Measurements from ENCODE around the gene TEDC2. TPM values are rescaled to one million over a fixed set of nuclear protein-coding genes. Genes with fewer than 3 reads are reported as not detected.

TEDC2 gene
- total and polyA plus RNA-seq, 5 experiments from 2014 or later, result 0.52 to 0.96 (median 0.76) TPM; not detected in 2

GRCh38 chr16:2507052-2507659, 47.2 kb downstream of the TEDC2 start:
- DNase-seq (no peak), ATAC-seq (peak; percentile 14 to 72)
- Mint-ChIP-seq H3K4me3 (peak overlapping the region in 1 of 10 donors; percentile 32), H3K27ac (peak overlapping the region in 2 of 10 donors; percentile 52 to 75), H3K36me3 (no peaks in the 10 kb centered on the region), H3K4me1 (peaks cover 0 to 38% (median 4%) of the 10 kb centered on the region in 4 donors), H3K9me3 (no peaks in the 10 kb centered on the region), H3K27me3 (no peaks in the 10 kb centered on the region)
- POLR2A ChIA-PET, result no interaction called here

GRCh38 chr16:2507665-2508064, 47.8 kb downstream of the TEDC2 start:
- Mint-ChIP-seq H3K27ac (peak overlapping the region in 1 of 10 donors; percentile 75), H3K4me3 (peak overlapping the region in 1 of 10 donors; percentile 32), H3K9me3 (no peaks in the 10 kb centered on the region), H3K27me3 (no peaks in the 10 kb centered on the region), H3K4me1 (peaks cover 4 to 43% (median 8%) of the 10 kb centered on the region in 4 donors), H3K36me3 (no peaks in the 10 kb centered on the region)
- POLR2A ChIA-PET, result no interaction called here
- ATAC-seq, result no peak
- DNase-seq, result no peak

- ATAC-seq (no peak), DNase-seq (no peak)
- H3K27ac Mint-ChIP-seq, result peak overlapping the region in 3 of 10 donors; percentile 39 to 75 (median 63)
- no peaks in the 10 kb centered on the region for H3K36me3 Mint-ChIP-seq
- H3K27me3 Mint-ChIP-seq, result no peaks in the 10 kb centered on the region
- POLR2A ChIA-PET, result no interaction called here
- peaks cover 11 to 50% (median 15%) of the 10 kb centered on the region in 4 donors for H3K4me1 Mint-ChIP-seq
- H3K4me3 Mint-ChIP-seq, result no peak overlapping the region
- H3K9me3 Mint-ChIP-seq, result peaks cover 0 to under 1% (median 0%) of the 10 kb centered on the region in 9 donors
These were observed 49.0 kb downstream of the TEDC2 start for GRCh38 chr16:2508722-2509400.

- no peak for DNase-seq
- peak overlapping the region in 2 of 10 donors; percentile 3 to 50 for H3K27ac Mint-ChIP-seq
- no peak for ATAC-seq
- H3K9me3 Mint-ChIP-seq, result peaks cover 0 to 3% (median 0%) of the 10 kb centered on the region in 9 donors
- H3K4me3 Mint-ChIP-seq, result peak overlapping the region in 2 of 10 donors; percentile 21 to 44
- peaks cover 20 to 66% (median 31%) of the 10 kb centered on the region in 4 donors for H3K4me1 Mint-ChIP-seq
- no peaks in the 10 kb centered on the region for H3K27me3 Mint-ChIP-seq
- peaks cover 0 to 4% (median 0%) of the 10 kb centered on the region in 3 donors for H3K36me3 Mint-ChIP-seq
- POLR2A ChIA-PET, result interaction anchor here (1.5 to 6.8 kb wide), 2 partner anchors 10 to 23 kb away, joined by 5 to 146 read pairs; partner anchors contain the start of genes CEMP1 and PDPK1
These were observed 51.4 kb downstream of the TEDC2 start for GRCh38 chr16:2511128-2511800.

GRCh38 chr16:2511996-2512734, 52.3 kb downstream of the TEDC2 start:
- POLR2A ChIA-PET, result interaction anchor here (1.1 to 6.8 kb wide), 5 partner anchors 9 to 82 kb away, joined by 4 to 146 read pairs (median 6); partner anchors contain the start of genes CCNF, CEMP1 and PDPK1
- no peaks in the 10 kb centered on the region for H3K27me3 Mint-ChIP-seq
- H3K4me3 Mint-ChIP-seq, result peak overlapping the region in 9 of 10 donors; percentile 44 to 88 (median 84)
- H3K4me1 Mint-ChIP-seq, result peaks cover 29 to 70% (median 40%) of the 10 kb centered on the region in 4 donors
- no peak for DNase-seq
- ATAC-seq, result no peak
- H3K27ac Mint-ChIP-seq, result peak overlapping the region; percentile 40 to 99 (median 96)
- H3K9me3 Mint-ChIP-seq, result peaks cover 0 to 3% (median 0%) of the 10 kb centered on the region in 9 donors
- peaks cover 0 to 13% (median 0%) of the 10 kb centered on the region in 3 donors for H3K36me3 Mint-ChIP-seq

- peaks cover 33 to 72% (median 47%) of the 10 kb centered on the region in 4 donors for H3K4me1 Mint-ChIP-seq
- peak; percentile 33 to 38 for ATAC-seq
These were observed 53.0 kb downstream of the TEDC2 start for GRCh38 chr16:2512735-2513404.

GRCh38 chr16:2513405-2514332, 53.8 kb downstream of the TEDC2 start, which contains the start of gene ATP6V0C:
ATP6V0C (plus strand) TSS chr16:2513952; CDS start chr16:2514104, 152 bp downstream.
- Mint-ChIP-seq H3K27ac (peak within 1 kb of the TSS; percentile 91 to 99 (median 97)), H3K27me3 (no peaks in the 10 kb centered on the region), H3K4me1 (peaks cover 35 to 71% (median 54%) of the 10 kb centered on the region in 4 donors), H3K9me3 (peaks cover 0 to 3% (median 0%) of the 10 kb centered on the region in 9 donors), H3K4me3 (peak within 1 kb of the TSS; percentile 87 to 96 (median 91)), H3K36me3 (peaks cover 0 to 13% (median 0%) of the 10 kb centered on the region in 3 donors)
- ATAC-seq (peak; percentile 86), DNase-seq (peak; percentile 86 to 99 (median 92))
- POLR2A ChIA-PET, result interaction anchor here (0.6 to 6.8 kb wide), 15 partner anchors 11 to 725 kb away, joined by 3 to 146 read pairs (median 5); partner anchors contain the start of genes CCNF, CEMP1, E4F1 and PDPK1

More at GRCh38 chr16:2512735-2513404, 53.0 kb downstream of the TEDC2 start:
- Mint-ChIP-seq H3K27ac (peak overlapping the region; percentile 91 to 99 (median 96)), H3K36me3 (peaks cover 0 to 13% (median 0%) of the 10 kb centered on the region in 3 donors), H3K4me3 (peak overlapping the region; percentile 79 to 91 (median 87)), H3K9me3 (peaks cover 0 to 3% (median 0%) of the 10 kb centered on the region in 9 donors), H3K27me3 (no peaks in the 10 kb centered on the region)
- DNase-seq, result peak in 8 of 10 donors; percentile 37 to 81 (median 58)
- POLR2A ChIA-PET, result interaction anchor here (0.6 to 6.8 kb wide), 13 partner anchors 8 to 542 kb away, joined by 3 to 146 read pairs (median 5); partner anchors contain the start of genes CCNF, CEMP1, E4F1 and PDPK1

Small RNA genes within 50 kb of the gene (microRNA-seq; reads per million reads assigned to microRNA genes)
- gene MIR6767 (ENCODE audit: borderline microRNAs expressed) (not detected), gene MIR6768 (ENCODE audit: borderline microRNAs expressed) (not detected)

Other genes with a start within 250 kb of the TEDC2 start
- 10 to 100 TPM; 26.7 to 27.0 TPM for gene BRICD5, start 249.2 kb upstream of the TEDC2 start, total RNA-seq
- under 1 TPM in 2 of 3 donors, not detected in 1; 0.11 to 0.23 TPM for gene BRICD5, start 249.2 kb upstream of the TEDC2 start, polyA plus RNA-seq
- 10 to 100 TPM; 22.8 to 28.1 TPM for gene PGP, start 245.3 kb upstream of the TEDC2 start, total RNA-seq
- gene PGP, start 245.3 kb upstream of the TEDC2 start, polyA plus RNA-seq, result 10 to 100 TPM in 2 of 3 donors, 1 to 10 TPM in 1; 8.7 to 17.7 (median 11.6) TPM
- 10 to 100 TPM; 39.5 to 41.2 TPM for gene E4F1, start 236.5 kb upstream of the TEDC2 start, total RNA-seq
- 10 to 100 TPM in 2 of 3 donors, 1 to 10 TPM in 1; 8.7 to 19.2 (median 10.9) TPM for gene E4F1, start 236.5 kb upstream of the TEDC2 start, polyA plus RNA-seq
- gene DNASE1L2, start 223.7 kb upstream of the TEDC2 start, total RNA-seq, result 1 to 10 TPM; 1.4 to 1.6 TPM
- not detected for gene DNASE1L2, start 223.7 kb upstream of the TEDC2 start, polyA plus RNA-seq
- 10 to 100 TPM; 22.1 to 25.1 TPM for gene ECI1, start 208.5 kb upstream of the TEDC2 start, total RNA-seq
- gene ECI1, start 208.5 kb upstream of the TEDC2 start, polyA plus RNA-seq, result 10 to 100 TPM; 30.6 to 40.4 (median 31.0) TPM
- 100 to 1,000 TPM; 162 to 165 TPM for gene RNPS1, start 192.0 kb upstream of the TEDC2 start, total RNA-seq
- 100 to 1,000 TPM; 197 to 289 (median 228) TPM for gene RNPS1, start 192.0 kb upstream of the TEDC2 start, polyA plus RNA-seq
- gene ABCA3, start 119.4 kb upstream of the TEDC2 start, total RNA-seq, result 1 to 10 TPM; 7.8 to 8.2 TPM
- 1 to 10 TPM; 1.2 to 2.2 (median 2.1) TPM for gene ABCA3, start 119.4 kb upstream of the TEDC2 start, polyA plus RNA-seq
- gene CCNF, start 30.7 kb upstream of the TEDC2 start, total RNA-seq, result 1 to 10 TPM; 2.1 to 2.4 TPM
- 1 to 10 TPM in 2 of 3 donors, under 1 TPM in 1; 0.59 to 2.0 (median 1.7) TPM for gene CCNF, start 30.7 kb upstream of the TEDC2 start, polyA plus RNA-seq
- gene NTN3, start 11.2 kb downstream of the TEDC2 start, total RNA-seq, result not detected
- gene NTN3, start 11.2 kb downstream of the TEDC2 start, polyA plus RNA-seq, result not detected
- 10 to 100 TPM; 13.4 to 17.3 TPM for gene TBC1D24, start 15.0 kb downstream of the TEDC2 start, total RNA-seq
- 1 to 10 TPM; 2.6 to 3.0 (median 2.6) TPM for gene TBC1D24, start 15.0 kb downstream of the TEDC2 start, polyA plus RNA-seq
- gene ATP6V0C, start 53.8 kb downstream of the TEDC2 start, total RNA-seq, result 100 to 1,000 TPM; 116 to 123 TPM
- gene ATP6V0C, start 53.8 kb downstream of the TEDC2 start, polyA plus RNA-seq, result 10 to 100 TPM; 74.9 to 84.9 (median 77.6) TPM
- gene AMDHD2, start 60.3 kb downstream of the TEDC2 start, total RNA-seq, result 100 to 1,000 TPM; 103 to 107 TPM
- 10 to 100 TPM; 15.2 to 17.4 (median 16.4) TPM for gene AMDHD2, start 60.3 kb downstream of the TEDC2 start, polyA plus RNA-seq
- gene CEMP1, start 71.3 kb downstream of the TEDC2 start, total RNA-seq, result 1 to 10 TPM; 1.6 to 2.1 TPM
- gene CEMP1, start 71.3 kb downstream of the TEDC2 start, polyA plus RNA-seq, result 1 to 10 TPM in 2 of 3 donors, under 1 TPM in 1; 0.81 to 6.0 (median 2.8) TPM
- 10 to 100 TPM; 66.1 to 69.7 TPM for gene PDPK1, start 77.9 kb downstream of the TEDC2 start, total RNA-seq
- 10 to 100 TPM; 27.1 to 44.7 (median 28.6) TPM for gene PDPK1, start 77.9 kb downstream of the TEDC2 start, polyA plus RNA-seq
- 10 to 100 TPM; 24.3 to 25.5 TPM for gene KCTD5, start 222.4 kb downstream of the TEDC2 start, total RNA-seq
- gene KCTD5, start 222.4 kb downstream of the TEDC2 start, polyA plus RNA-seq, result 10 to 100 TPM; 10.8 to 18.4 (median 12.9) TPM

Measured in naive thymus-derived CD8-positive, alpha-beta T cell (primary cell).